Endothelial cell of umbilical vein (primary cell): ENCODE measurements around the gene WNT9A. TPM values are rescaled to one million over a fixed set of nuclear protein-coding genes. Genes with fewer than 3 reads are reported as not detected.

Experiments
- BruUV-seq: library from RNA; stranded (reverse); fragments of 400-500 nt; replicated peaks from 2 replicates; lab custom pipeline; 2021; lab: Mats Ljungman, UMichigan
- CTCF ChIA-PET: fragments of 300-600, 350-600 bp; sonication (Branson Sonifier 250); formaldehyde crosslinking; loops from one replicate; lab custom pipeline; 2021; ENCODE audit warnings: antibody characterized with exemption, inconsistent platforms; lab: Charles Lee
- POLR2A ChIA-PET: fragments of 300-600, 350-600 bp; sonication (Branson Sonifier 250); formaldehyde crosslinking; loops from one replicate; lab custom pipeline; 2021; ENCODE audit warnings: antibody characterized with exemption, inconsistent platforms; lab: Charles Lee
- DNase-seq: peaks from one replicate; pipeline ENCODE4 v3.0.0-alpha.2; 2011; ENCODE audit warnings: low read depth, low spot score
- FAIRE-seq: peaks from 2 replicates; lab custom pipeline; 2011; peaks lifted over from hg19 to GRCh38; lab: Jason Lieb, UNC
- H2AFZ ChIP-seq: 2 replicates; pipeline ENCODE4 v1.6.0; 2012; ENCODE audit warnings: low read depth, low read length, control low read depth, inconsistent platforms
- H3K27ac ChIP-seq: 2 replicates; pipeline ENCODE4 v1.5.1; 2011; ENCODE audit warnings: low read depth, mild to moderate bottlenecking, control low read depth, low read length, moderate library complexity; ENCODE audit not compliant: insufficient read depth
- H3K27me3 ChIP-seq, 2 experiments: 2 replicates each; pipeline versions ENCODE4 v1.6.0 to v1.6.1; 2011; ENCODE audit warnings: low read length in 2 of 2, mixed read lengths in 1 of 2; ENCODE audit not compliant: control insufficient read depth in 2 of 2, insufficient read depth in 2 of 2
- H3K36me3 ChIP-seq, 2 experiments: 2 replicates in 1 of 2; 3 replicates in 1 of 2; pipeline ENCODE4 v1.5.1; 2011; ENCODE audit warnings: low read length in 2 of 2, mild to moderate bottlenecking in 1 of 2, moderate library complexity in 1 of 2; ENCODE audit not compliant: control insufficient read depth in 2 of 2, insufficient read depth in 2 of 2; ENCODE audit errors: extremely low read depth in 1 of 2
- H3K4me1 ChIP-seq: 3 replicates; pipeline ENCODE4 v1.5.1; 2011; ENCODE audit warnings: mild to moderate bottlenecking, low read length; ENCODE audit not compliant: control insufficient read depth, insufficient read depth; ENCODE audit errors: extremely low read depth
- H3K4me2 ChIP-seq: 2 replicates; pipeline ENCODE4 v1.6.1; 2011; ENCODE audit warnings: low read length, control low read depth, mixed read lengths; ENCODE audit not compliant: insufficient read depth
- H3K4me3 ChIP-seq, 3 experiments: fragments of 200-600 bp in 1 of 3; sonication (generic), shearing (Covaris generic) in 1 of 3; replicated peaks in 1 of 3; 2 replicates each; pipeline ENCODE4 v1.5.1; 2011 to 2016; ENCODE audit warnings: control low read depth in 3 of 3, low read length in 3 of 3, mild to moderate bottlenecking in 2 of 3, inconsistent platforms in 1 of 3, low read depth in 1 of 3, moderate library complexity in 1 of 3; ENCODE audit not compliant: insufficient read depth in 1 of 3
- H3K79me2 ChIP-seq: 2 replicates; pipeline ENCODE4 v1.6.0; 2012; ENCODE audit warnings: low read length, inconsistent platforms; ENCODE audit not compliant: control insufficient read depth, insufficient read depth
- H3K9ac ChIP-seq: replicated peaks from 2 replicates; pipeline ENCODE3; 2011; ENCODE audit warnings: low read length, control low read depth; ENCODE audit not compliant: insufficient read depth; ENCODE audit errors: extremely low read depth
- H3K9me1 ChIP-seq: replicated peaks from 3 replicates; pipeline ENCODE4 v1.6.0; 2011; ENCODE audit warnings: mild to moderate bottlenecking, low read length; ENCODE audit not compliant: control insufficient read depth, insufficient read depth; ENCODE audit errors: extremely low read depth
- H3K9me3 ChIP-seq: replicated peaks from 2 replicates; pipeline ENCODE4 v1.5.1; 2012; ENCODE audit warnings: low read length, inconsistent platforms; ENCODE audit not compliant: control insufficient read depth, insufficient read depth
- H4K20me1 ChIP-seq: replicated peaks from 2 replicates; pipeline ENCODE3; 2011; ENCODE audit warnings: mild to moderate bottlenecking, low read length; ENCODE audit not compliant: control insufficient read depth, insufficient read depth; ENCODE audit errors: extremely low read depth
- EZH2 ChIP-seq: IDR thresholded peaks from 2 replicates; pipeline ENCODE4 v1.6.1; 2012; ENCODE audit warnings: borderline replicate concordance, low read depth, mild to moderate bottlenecking, moderate library complexity, low read length, inconsistent platforms; ENCODE audit not compliant: severe bottlenecking
- FOS ChIP-seq: IDR thresholded peaks from 2 replicates; pipeline ENCODE4 v1.6.1; 2011; ENCODE audit warnings: mild to moderate bottlenecking, low read length, moderate library complexity, borderline replicate concordance; ENCODE audit not compliant: insufficient read depth
- GATA2 ChIP-seq: IDR thresholded peaks from 2 replicates; pipeline ENCODE4 v1.7.0; 2011; ENCODE audit warnings: low read depth, mild to moderate bottlenecking, moderate library complexity, mixed read lengths, low read length; ENCODE audit not compliant: insufficient read length, insufficient read depth
- JUN ChIP-seq: IDR thresholded peaks from 2 replicates; pipeline ENCODE4 v1.6.1; 2011; ENCODE audit warnings: borderline replicate concordance, low read depth; ENCODE audit not compliant: insufficient read length, insufficient read depth
- MYC ChIP-seq: IDR thresholded peaks from one replicate; pipeline ENCODE4 v1.6.1; 2011; ENCODE audit warnings: mild to moderate bottlenecking, low read depth, low read length
- POLR2A ChIP-seq: IDR thresholded peaks from 2 replicates; pipeline ENCODE4 v1.6.1; 2012; ENCODE audit warnings: low read depth, mild to moderate bottlenecking, control low read depth, low read length
- POLR2AphosphoS5 ChIP-seq: IDR thresholded peaks from 2 replicates; pipeline ENCODE4 v1.6.1; 2012; ENCODE audit warnings: low read depth, mild to moderate bottlenecking, control low read depth, low read length, moderate library complexity; ENCODE audit not compliant: insufficient read depth
- dilution Hi-C: fragments of 300-500 bp; cut with MboI; formaldehyde crosslinking; loops from one replicate; pipeline ENCODE4 v1.15.0; 2019; ENCODE audit warnings: low sequenced_read_pairs; ENCODE audit not compliant: extremely low pct_ligation_motif_present
- intact Hi-C: fragments of 100-400 bp; cut with micrococcal nuclease; formaldehyde crosslinking; loops from one replicate; pipeline ENCODE4 v1.10.0; 2022
- polyA plus RNA-seq, 4 experiments: library from polyadenylated mRNA; depleted of rRNA in 3 of 4; stranded (reverse) in 3 of 4; unstranded in 1 of 4; fragments of >200 nt; gene quantifications; 2 replicates each; pipeline versions ENCODE4 v1.2.1 to v1.2.3, GENCODE V29; 2011 to 2012; ENCODE audit warnings: missing spikeins in 1 of 4
- total RNA-seq: library from RNA; stranded (reverse); gene quantifications from 2 replicates; pipeline ENCODE4 v1.2.3, GENCODE V29; 2021
- TF ChIP-seq, protein P1 (sequence below): IDR thresholded peaks from 2 replicates; pipeline ENCODE4 v1.6.1; 2011; ENCODE audit not compliant: insufficient read depth, insufficient read length
- TF ChIP-seq, protein P2 (sequence below), 2 donors: IDR thresholded peaks; 1 replicate in 1 of 2; 2 replicates in 1 of 2; pipeline ENCODE4 v1.5.1; 2011; ENCODE audit warnings: low read length in 2 of 2, mild to moderate bottlenecking in 2 of 2, moderate library complexity in 2 of 2, control low read depth in 1 of 2, inconsistent platforms in 1 of 2, low read depth in 1 of 2; ENCODE audit not compliant: insufficient read depth in 1 of 2; ENCODE audit errors: extremely low read depth in 1 of 2

Gene WNT9A
- total and polyA plus RNA-seq, 2 donors (not counting 3 experiments of a cell fraction or from before 2014, with no cell fraction given): 5.4 to 6.2 TPM

DNA sequence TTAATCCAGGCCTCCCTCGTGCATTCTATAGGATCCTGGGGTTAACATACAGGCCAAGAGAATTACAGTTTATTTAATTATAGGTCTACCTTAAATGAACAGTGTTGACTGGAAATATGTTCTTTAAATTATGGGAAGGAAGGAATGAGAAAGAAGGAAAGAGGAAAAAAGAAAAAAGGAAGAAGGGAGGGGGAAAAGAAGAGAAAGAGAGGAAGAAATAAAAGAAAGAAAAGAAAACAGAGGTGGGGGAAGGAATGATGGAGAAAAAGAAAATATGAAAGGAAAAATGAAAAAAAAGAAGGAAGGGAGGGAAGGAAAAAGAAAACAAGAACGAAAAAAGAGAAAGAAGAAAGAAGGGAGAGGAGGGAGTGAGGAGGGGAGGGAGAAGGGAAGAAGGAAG is 38.5 kb downstream of the WNT9A start:
- no peak overlapping the region for H3K4me2 ChIP-seq
- ChIA-PET POLR2A (no interaction called here), CTCF (no interaction called here)
- TF ChIP-seq, protein P1, sequence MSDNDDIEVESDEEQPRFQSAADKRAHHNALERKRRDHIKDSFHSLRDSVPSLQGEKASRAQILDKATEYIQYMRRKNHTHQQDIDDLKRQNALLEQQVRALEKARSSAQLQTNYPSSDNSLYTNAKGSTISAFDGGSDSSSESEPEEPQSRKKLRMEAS: no peak
- TF ChIP-seq FOS: no peak
- TF ChIP-seq POLR2AphosphoS5: no peak
- no peak for TF ChIP-seq EZH2
- no peak for TF ChIP-seq MYC
- TF ChIP-seq POLR2A: no peak
- H3K4me3 ChIP-seq: no peak overlapping the region
- no peak overlapping the region for H3K27ac ChIP-seq
- H4K20me1 ChIP-seq: no peaks in the 10 kb centered on the region
- H3K4me1 ChIP-seq: no peaks in the 10 kb centered on the region
- DNase-seq (no peak), FAIRE-seq (no peak)
- dilution Hi-C loops: no loop called here
- H2AFZ ChIP-seq: no peak overlapping the region
- no TSS peak for BruUV-seq
- H3K27me3 ChIP-seq: peaks cover 0 to 2% of the 10 kb centered on the region in 2 experiments
- intact Hi-C loops: no loop called here
- H3K9me3 ChIP-seq: no peaks in the 10 kb centered on the region
- H3K9me1 ChIP-seq: no peaks in the 10 kb centered on the region
- H3K79me2 ChIP-seq: no peaks in the 10 kb centered on the region
- no peaks in the 10 kb centered on the region for H3K36me3 ChIP-seq
- H3K9ac ChIP-seq: no peak overlapping the region

DNA sequence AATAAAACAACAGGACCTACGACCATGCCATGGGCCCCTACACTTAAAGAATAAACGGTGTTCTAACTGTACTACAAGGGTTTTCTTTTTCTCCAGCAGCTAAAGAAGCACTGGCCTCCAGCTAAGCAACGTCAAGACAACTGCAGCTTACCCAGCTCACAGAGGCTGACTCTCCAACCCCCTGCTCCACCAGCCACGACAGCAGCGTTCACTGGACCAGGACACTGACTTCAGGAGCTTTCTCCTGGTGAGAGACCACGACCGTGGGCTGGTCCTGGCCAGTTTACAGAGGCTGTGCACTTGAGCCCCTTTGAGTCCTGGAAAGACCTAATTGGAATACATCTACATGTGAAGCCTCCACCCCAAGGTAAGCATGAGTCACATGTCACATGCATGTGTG is 39.4 kb downstream of the WNT9A start:
- Histone ChIP-seq H3K27ac (no peak overlapping the region), H3K4me1 (no peaks in the 10 kb centered on the region), H3K27me3 (peaks cover 0 to 2% of the 10 kb centered on the region in 2 experiments), H3K4me3 (no peak overlapping the region), H4K20me1 (no peaks in the 10 kb centered on the region), H3K79me2 (no peaks in the 10 kb centered on the region), H3K9me1 (no peaks in the 10 kb centered on the region), H3K4me2 (no peak overlapping the region), H3K36me3 (no peaks in the 10 kb centered on the region), H3K9ac (no peak overlapping the region), H3K9me3 (no peaks in the 10 kb centered on the region), H2AFZ (no peak overlapping the region)
- no TSS peak for BruUV-seq
- CTCF ChIA-PET: no interaction called here
- TF ChIP-seq POLR2A: no peak
- no peak for TF ChIP-seq GATA2
- no peak for TF ChIP-seq MYC
- no peak for TF ChIP-seq EZH2
- no peak for TF ChIP-seq POLR2AphosphoS5
- TF ChIP-seq JUN: no peak
- TF ChIP-seq, protein P2, sequence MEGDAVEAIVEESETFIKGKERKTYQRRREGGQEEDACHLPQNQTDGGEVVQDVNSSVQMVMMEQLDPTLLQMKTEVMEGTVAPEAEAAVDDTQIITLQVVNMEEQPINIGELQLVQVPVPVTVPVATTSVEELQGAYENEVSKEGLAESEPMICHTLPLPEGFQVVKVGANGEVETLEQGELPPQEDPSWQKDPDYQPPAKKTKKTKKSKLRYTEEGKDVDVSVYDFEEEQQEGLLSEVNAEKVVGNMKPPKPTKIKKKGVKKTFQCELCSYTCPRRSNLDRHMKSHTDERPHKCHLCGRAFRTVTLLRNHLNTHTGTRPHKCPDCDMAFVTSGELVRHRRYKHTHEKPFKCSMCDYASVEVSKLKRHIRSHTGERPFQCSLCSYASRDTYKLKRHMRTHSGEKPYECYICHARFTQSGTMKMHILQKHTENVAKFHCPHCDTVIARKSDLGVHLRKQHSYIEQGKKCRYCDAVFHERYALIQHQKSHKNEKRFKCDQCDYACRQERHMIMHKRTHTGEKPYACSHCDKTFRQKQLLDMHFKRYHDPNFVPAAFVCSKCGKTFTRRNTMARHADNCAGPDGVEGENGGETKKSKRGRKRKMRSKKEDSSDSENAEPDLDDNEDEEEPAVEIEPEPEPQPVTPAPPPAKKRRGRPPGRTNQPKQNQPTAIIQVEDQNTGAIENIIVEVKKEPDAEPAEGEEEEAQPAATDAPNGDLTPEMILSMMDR (IDR thresholded peaks at IDR 0.05; ENCODE audit: extremely low read depth in 1 of 2, insufficient read depth in 1 of 2, low read depth in 1 of 2, low read length in 2 of 2): no peak
- TF ChIP-seq, protein P1: no peak
- TF ChIP-seq FOS: no peak
- dilution Hi-C loops: no loop called here
- no peak for FAIRE-seq
- intact Hi-C loops: no loop called here
- no peak for DNase-seq
- POLR2A ChIA-PET: no interaction called here
